GM10266 (cell line): ENCODE data around the gene OCA2.

Experiments
- DNase-seq: peaks from one replicate; pipeline ENCODE4 v3.0.0; 2012; ENCODE audit errors: extremely low spot score
- TF ChIP-seq, protein P1 (sequence below): IDR thresholded peaks from 2 replicates; pipeline ENCODE4 v1.5.1; 2012; ENCODE audit warnings: mild to moderate bottlenecking, low read depth; ENCODE audit not compliant: control insufficient read depth, insufficient read depth; ENCODE audit errors: missing control alignments

The OCA2 gene

DNA sequence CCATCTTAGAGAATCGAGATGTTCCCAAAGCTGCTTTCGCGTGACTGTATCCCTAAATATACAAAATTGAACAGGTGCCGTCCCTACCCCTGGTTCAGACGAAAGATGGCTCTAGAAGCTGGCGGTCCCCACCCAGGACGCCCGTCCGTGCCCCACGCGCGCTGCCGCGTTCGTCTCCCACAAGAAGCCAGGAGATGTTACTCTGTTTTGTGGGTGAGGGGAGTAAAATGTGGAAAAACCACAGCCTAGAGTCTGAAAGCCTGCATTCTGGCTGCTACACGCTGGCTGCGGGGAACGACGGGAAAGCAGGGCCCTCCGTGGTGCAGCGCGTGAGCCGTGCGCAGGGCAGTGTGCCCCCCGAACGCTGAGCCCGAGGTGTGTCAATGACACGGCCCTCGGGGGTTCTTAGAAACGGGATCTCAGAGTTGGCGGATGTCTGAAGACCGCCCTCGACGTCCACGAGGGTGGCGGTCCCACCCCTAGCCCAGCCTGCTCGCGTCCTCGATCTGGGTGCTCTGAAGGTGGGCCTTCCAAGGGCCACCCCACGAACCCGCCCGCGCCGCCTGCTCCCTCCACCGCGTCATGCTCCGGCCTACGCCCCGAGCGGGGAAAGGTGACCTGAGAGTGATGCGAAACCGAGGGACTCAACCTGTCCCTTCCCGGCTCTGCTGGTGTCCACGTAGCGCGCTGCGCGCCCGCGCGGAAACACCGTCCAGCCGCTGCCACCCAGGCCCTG, 95.6 kb downstream of the OCA2 start:
- TF ChIP-seq, protein P1, sequence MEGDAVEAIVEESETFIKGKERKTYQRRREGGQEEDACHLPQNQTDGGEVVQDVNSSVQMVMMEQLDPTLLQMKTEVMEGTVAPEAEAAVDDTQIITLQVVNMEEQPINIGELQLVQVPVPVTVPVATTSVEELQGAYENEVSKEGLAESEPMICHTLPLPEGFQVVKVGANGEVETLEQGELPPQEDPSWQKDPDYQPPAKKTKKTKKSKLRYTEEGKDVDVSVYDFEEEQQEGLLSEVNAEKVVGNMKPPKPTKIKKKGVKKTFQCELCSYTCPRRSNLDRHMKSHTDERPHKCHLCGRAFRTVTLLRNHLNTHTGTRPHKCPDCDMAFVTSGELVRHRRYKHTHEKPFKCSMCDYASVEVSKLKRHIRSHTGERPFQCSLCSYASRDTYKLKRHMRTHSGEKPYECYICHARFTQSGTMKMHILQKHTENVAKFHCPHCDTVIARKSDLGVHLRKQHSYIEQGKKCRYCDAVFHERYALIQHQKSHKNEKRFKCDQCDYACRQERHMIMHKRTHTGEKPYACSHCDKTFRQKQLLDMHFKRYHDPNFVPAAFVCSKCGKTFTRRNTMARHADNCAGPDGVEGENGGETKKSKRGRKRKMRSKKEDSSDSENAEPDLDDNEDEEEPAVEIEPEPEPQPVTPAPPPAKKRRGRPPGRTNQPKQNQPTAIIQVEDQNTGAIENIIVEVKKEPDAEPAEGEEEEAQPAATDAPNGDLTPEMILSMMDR: no peak
- no peak for DNase-seq

DNA sequence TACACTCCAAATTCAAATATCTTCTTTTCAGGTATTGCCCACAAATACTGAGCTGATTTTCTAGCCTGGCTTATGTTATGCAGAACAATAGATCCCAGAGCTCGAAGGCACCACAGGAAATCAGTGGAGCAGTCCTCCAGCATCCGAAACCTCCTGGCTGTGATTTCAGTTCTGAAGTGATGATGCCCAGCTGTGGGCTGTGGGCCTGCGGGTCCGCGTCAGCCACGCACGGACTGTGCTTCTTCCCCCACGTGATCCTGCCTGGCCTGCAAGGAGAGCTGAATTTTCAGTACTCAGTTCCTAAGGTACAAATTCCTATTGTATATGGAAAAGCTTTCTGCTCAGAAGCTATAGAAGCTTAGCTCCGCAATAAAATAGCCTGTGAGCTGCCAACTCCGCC, 96.2 kb downstream of the OCA2 start:
- no peak for DNase-seq
- TF ChIP-seq, protein P1: no peak

DNA sequence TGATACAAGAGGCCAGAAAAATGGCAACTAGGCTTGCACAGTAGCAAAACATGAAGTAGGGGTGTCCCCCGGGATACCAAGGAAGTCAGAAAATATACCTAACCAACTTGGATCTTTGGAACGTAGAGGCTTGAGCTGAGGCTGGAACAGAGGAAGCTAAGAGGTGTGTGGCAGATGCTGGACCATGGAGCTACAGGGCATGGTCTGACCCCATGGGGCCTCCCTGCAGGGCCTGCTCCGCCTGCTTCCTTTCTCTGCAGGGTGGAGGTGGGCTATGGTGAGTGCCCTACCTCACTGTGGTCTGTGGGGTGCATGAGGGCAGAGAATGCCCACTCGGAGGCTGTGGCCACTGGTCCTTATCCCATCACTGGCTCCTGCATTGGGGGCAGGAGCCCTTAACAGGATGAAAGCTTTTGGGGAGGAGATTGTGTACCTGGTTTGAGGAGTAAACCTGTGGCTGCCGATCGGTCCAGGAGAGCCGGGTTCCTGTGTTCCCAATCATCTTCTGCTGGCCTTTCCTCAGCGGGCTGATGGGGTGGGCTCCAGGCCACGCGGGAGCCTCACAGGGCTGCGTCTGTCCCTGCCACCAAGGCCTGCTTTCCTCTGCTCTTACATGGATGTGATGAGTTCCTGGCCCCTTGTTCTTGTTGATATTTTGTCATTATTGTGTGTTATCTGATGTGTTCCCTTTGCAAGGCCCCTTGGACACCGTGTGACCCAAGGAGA, 96.8 kb downstream of the OCA2 start:
- DNase-seq: no peak
- TF ChIP-seq, protein P1: no peak

DNA sequence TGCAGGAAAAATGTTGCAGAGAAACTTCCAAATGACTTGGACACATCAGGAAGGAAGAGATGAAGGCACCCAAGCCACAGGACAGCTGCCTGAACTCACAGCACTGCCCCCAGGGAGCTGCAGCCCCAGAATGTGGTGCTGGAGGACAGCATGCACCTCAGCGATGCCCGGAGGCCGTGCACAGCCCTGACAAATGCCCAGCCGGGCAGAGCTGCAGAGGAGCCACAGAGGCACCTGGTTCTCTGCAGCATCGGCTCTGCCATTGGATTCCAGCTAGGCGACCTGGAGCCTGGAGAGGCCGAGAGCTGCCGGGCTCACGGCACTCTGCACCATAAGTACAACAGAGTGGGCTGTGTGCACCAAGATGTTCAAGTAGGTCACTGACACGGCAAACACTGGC, 97.5 kb downstream of the OCA2 start:
- TF ChIP-seq, protein P1: no peak
- no peak for DNase-seq

DNA sequence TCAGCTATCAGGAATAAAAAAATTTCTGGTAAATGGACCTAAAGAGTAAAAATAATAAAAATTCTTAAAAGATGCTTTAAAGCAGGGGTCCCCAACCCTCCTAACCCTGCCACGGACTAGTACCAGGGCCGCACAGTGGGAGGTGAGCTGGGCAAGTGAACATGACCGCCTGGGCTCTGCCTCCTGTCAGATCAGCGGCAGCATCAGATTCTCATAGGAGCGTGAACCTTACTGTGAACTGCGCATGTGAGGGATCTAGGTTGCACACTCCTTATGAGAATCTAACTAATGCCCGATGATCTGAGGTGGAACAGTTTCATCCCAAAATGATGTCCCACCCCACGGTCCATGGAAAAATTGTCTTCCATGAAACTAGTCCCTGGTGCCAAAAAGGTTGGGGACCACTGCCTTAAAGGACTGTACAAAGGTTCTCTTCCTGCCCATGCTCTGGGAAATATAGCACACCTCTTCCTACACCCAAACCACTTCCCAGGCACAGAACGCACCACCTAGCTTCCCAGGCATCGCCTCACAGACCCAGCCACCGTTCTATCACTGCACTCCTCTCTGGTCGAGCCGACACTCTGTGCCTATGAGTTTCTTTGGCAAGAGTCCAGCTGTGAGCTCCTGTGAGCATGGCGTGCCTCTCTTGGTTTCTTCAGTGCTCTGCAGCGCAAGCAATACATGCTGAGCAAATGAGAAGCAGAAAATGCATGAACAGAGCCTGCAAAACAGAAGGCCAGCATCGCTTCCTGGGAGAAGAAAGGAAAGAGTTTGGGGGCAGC, 104.9 kb downstream of the OCA2 start:
- TF ChIP-seq, protein P1: no peak
- DNase-seq: no peak

DNA sequence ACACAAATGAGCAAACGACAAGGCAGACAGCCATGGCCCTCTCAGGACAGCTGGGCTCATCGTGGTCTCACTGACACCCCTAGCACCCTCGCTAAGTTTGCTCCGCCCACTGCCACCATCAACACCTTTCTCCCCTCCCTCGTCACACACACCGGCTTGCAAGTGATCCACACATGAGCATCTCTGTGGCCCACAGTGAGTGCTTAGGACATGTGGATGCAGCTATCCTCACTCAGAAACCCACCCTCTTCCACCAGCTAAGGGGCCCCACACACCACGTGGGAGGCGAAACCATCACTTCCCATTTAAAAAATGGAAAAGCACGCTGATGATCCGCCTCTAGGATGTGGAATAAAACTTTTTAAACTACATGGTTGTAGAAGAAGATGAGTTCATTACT, 105.6 kb downstream of the OCA2 start:
- TF ChIP-seq, protein P1: no peak

More for the DNA sequence above, 105.6 kb downstream of the OCA2 start:
- no peak for DNase-seq
